GM12891 (cell line): Measurements from ENCODE around the gene GASK1B.

ENCODE experiments used
- PAX5 ChIP-seq: IDR thresholded peaks from 2 replicates; pipeline ENCODE4 v1.6.1; 2011; ENCODE audit warnings: low read length, moderate library complexity, mild to moderate bottlenecking; ENCODE audit not compliant: insufficient read depth, severe bottlenecking
- POLR2A ChIP-seq: IDR thresholded peaks from 2 replicates; pipeline ENCODE4 v1.6.1; 2011; ENCODE audit warnings: low read depth, low read length, control low read depth
- POLR2AphosphoS5 ChIP-seq: IDR thresholded peaks from 2 replicates; pipeline ENCODE4 v1.6.1; 2011; ENCODE audit warnings: low read depth, low read length, control low read depth
- POU2F2 ChIP-seq: IDR thresholded peaks from 2 replicates; pipeline ENCODE4 v1.6.1; 2011; ENCODE audit warnings: low read depth, mild to moderate bottlenecking, control low read depth, low read length, moderate library complexity
- TAF1 ChIP-seq: IDR thresholded peaks from 2 replicates; pipeline ENCODE4 v1.6.1; 2011; ENCODE audit warnings: low read depth, low read length, control low read depth

DNA sequence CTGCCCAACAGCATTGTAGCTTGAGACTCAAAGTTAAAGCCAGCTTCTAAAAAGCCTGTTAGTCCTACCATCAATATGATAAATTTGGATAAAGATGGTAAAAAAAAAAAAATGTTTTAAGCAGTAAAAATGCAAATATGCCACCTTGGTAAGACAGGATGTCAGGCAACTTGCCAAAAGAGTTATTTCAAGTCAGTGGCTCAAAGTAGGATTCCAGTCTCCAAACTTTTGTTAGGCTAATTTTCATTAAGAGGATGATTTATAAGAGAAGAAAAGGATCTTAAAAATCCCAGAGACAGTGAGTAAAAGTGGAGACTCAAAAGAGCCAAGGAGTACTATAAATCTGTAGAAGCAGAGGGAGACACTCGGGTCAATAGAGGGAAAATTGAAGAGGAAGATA lies 47.5 kb downstream of the GASK1B start:
- TF ChIP-seq POLR2A (no peak), PAX5 (no peak), POLR2AphosphoS5 (no peak), TAF1 (no peak), POU2F2 (no peak)
